Naive thymus-derived CD8-positive, alpha-beta T cell (primary cell): Measurements from ENCODE around the gene ATG16L1. TPM values are rescaled to one million over a fixed set of nuclear protein-coding genes. Genes with fewer than 3 reads are reported as not detected.
A peak's percentile ranks its signal among the peaks of the same experiment; 100 is the strongest.

Experiments
- ATAC-seq, 2 donors: fragments of 150-1000 bp; cut with Tn5 transposase in 1 of 2; sonication (Bioruptor Pico), chemical (Tn5 transposase) in 1 of 2; 1 replicate in 1 of 2; 2 replicates in 1 of 2; pipeline ENCODE4 v1.10.0; 2021; ENCODE audit warnings: mild to moderate bottlenecking in 2 of 2, moderate library complexity in 2 of 2
- POLR2A ChIA-PET: fragments of 350-600 bp; sonication (Branson Sonifier 250); formaldehyde crosslinking; loops from one replicate; lab custom pipeline; 2021; ENCODE audit warnings: antibody characterized with exemption; lab: Charles Lee
- DNase-seq, 10 donors: peaks; one replicate each; pipeline versions ENCODE4 v3.0.0 to v3.0.0-alpha.2; 2020 to 2022
- H3K27ac Mint-ChIP-seq, 10 donors: one replicate each; pipeline ENCODE4 v1.8.0; 2020 to 2022; ENCODE audit warnings: mild to moderate bottlenecking in 10 of 10, mixed read lengths in 10 of 10, moderate library complexity in 4 of 10, inconsistent platforms in 1 of 10
- H3K27me3 Mint-ChIP-seq, 5 donors: one replicate each; pipeline ENCODE4 v1.8.0; 2021 to 2022; ENCODE audit warnings: mixed read lengths in 5 of 5
- H3K36me3 Mint-ChIP-seq, 3 donors: one replicate each; pipeline ENCODE4 v1.8.0; 2020 to 2022; ENCODE audit warnings: mixed read lengths in 3 of 3, mild to moderate bottlenecking in 2 of 3, inconsistent platforms in 1 of 3
- H3K4me1 Mint-ChIP-seq, 4 donors: one replicate each; pipeline ENCODE4 v1.8.0; 2021 to 2022; ENCODE audit warnings: mixed read lengths in 4 of 4
- H3K4me3 Mint-ChIP-seq, 10 donors: one replicate each; pipeline ENCODE4 v1.8.0; 2020 to 2022; ENCODE audit warnings: mild to moderate bottlenecking in 10 of 10, mixed read lengths in 10 of 10, moderate library complexity in 6 of 10, inconsistent platforms in 1 of 10
- H3K9me3 Mint-ChIP-seq, 9 donors: one replicate each; pipeline ENCODE4 v1.8.0; 2020 to 2022; ENCODE audit warnings: mixed read lengths in 9 of 9, mild to moderate bottlenecking in 3 of 9, inconsistent platforms in 1 of 9, moderate library complexity in 1 of 9
- polyA plus RNA-seq, 3 donors: library from polyadenylated mRNA; unstranded; fragments of 300-500 nt; fragmentation: Illumina TruSeq; gene quantifications; one replicate each; pipeline ENCODE4 v1.2.3, GENCODE V29; 2021
- total RNA-seq, 8 experiments: library from RNA in 2 of 8; stranded (reverse) in 2 of 8; gene quantifications; one replicate each; pipeline ENCODE4 v1.2.3 and lab custom pipeline; 2021 to 2026

ATG16L1 gene
- 10 to 100 TPM; 76.4 to 78.5 TPM for total RNA-seq
- polyA plus RNA-seq: 10 to 100 TPM; 12.4 to 19.3 (median 15.7) TPM
- total RNA-seq (lab: John Stamatoyannopoulos, UW): 72.8 to 148 (median 128) reads per million in 6 experiments

GRCh38 chr2:233251306-233252116 is at the start of gene ATG16L1:
Gene ATG16L1 (plus strand): TSS chr2:233251673. CDS start chr2:233251828, 155 bp downstream.
- POLR2A ChIA-PET: interaction anchor here (0.7 to 7.6 kb wide), 7 partner anchors 10 to 397 kb away, joined by 3 to 110 read pairs (median 4); partner anchors contain the start of genes DGKD and INPP5D
- Mint-ChIP-seq H3K27ac (peak within 1 kb of the TSS; percentile 90 to 98 (median 94)), H3K4me3 (peak within 1 kb of the TSS; percentile 87 to 96 (median 92)), H3K27me3 (no peaks in the 10 kb centered on the region), H3K36me3 (peaks cover 0 to 29% (median 3%) of the 10 kb centered on the region in 3 donors), H3K9me3 (no peaks in the 10 kb centered on the region), H3K4me1 (peaks cover 32 to 82% (median 70%) of the 10 kb centered on the region in 4 donors)
- peak; percentile 83 to 96 (median 95) for DNase-seq
- peak; percentile 92 to 96 for ATAC-seq

- peak overlapping the region in 3 of 10 donors; percentile 19 to 73 (median 40) for H3K27ac Mint-ChIP-seq
- H3K9me3 Mint-ChIP-seq: peaks cover 0 to 10% (median 4%) of the 10 kb centered on the region in 9 donors
- H3K4me1 Mint-ChIP-seq: peaks cover 2 to 23% (median 7%) of the 10 kb centered on the region in 4 donors
- H3K4me3 Mint-ChIP-seq: no peak overlapping the region
- no peak for DNase-seq
- POLR2A ChIA-PET: interaction anchor here (1.4 kb wide), 1 partner anchor 49 kb away, joined by 4 read pairs; the partner anchor contains the start of gene ATG16L1
- peaks cover 12 to 85% (median 59%) of the 10 kb centered on the region in 3 donors for H3K36me3 Mint-ChIP-seq
- no peaks in the 10 kb centered on the region for H3K27me3 Mint-ChIP-seq
- no peak for ATAC-seq
These were observed 48.9 kb upstream of the ATG16L1 start for GRCh38 chr2:233202531-233202944.

GRCh38 chr2:233203060-233203459 is 48.4 kb upstream of the ATG16L1 start:
- H3K36me3 Mint-ChIP-seq: peaks cover 9 to 82% (median 55%) of the 10 kb centered on the region in 3 donors
- ATAC-seq (no peak), DNase-seq (no peak)
- no peak overlapping the region for H3K4me3 Mint-ChIP-seq
- H3K4me1 Mint-ChIP-seq: peaks cover 7 to 28% (median 10%) of the 10 kb centered on the region in 4 donors
- peaks cover 0 to 10% (median 4%) of the 10 kb centered on the region in 9 donors for H3K9me3 Mint-ChIP-seq
- H3K27ac Mint-ChIP-seq: peak overlapping the region in 6 of 10 donors; percentile 40 to 87 (median 61)
- POLR2A ChIA-PET: no interaction called here
- H3K27me3 Mint-ChIP-seq: no peaks in the 10 kb centered on the region

GRCh38 chr2:233204286-233204936 is 47.1 kb upstream of the ATG16L1 start:
- ATAC-seq: no peak
- H3K36me3 Mint-ChIP-seq: peaks cover 9 to 72% (median 48%) of the 10 kb centered on the region in 3 donors
- no peak for DNase-seq
- peak overlapping the region in 3 of 10 donors; percentile 6 to 77 (median 52) for H3K27ac Mint-ChIP-seq
- no peaks in the 10 kb centered on the region for H3K27me3 Mint-ChIP-seq
- POLR2A ChIA-PET: interaction anchor here (0.7 kb wide), 2 partner anchors 35 to 97 kb away, joined by 5 to 6 read pairs; no protein-coding TSS in a partner anchor
- H3K4me1 Mint-ChIP-seq: peaks cover 13 to 34% (median 16%) of the 10 kb centered on the region in 4 donors
- H3K9me3 Mint-ChIP-seq: peaks cover 0 to 10% (median 4%) of the 10 kb centered on the region in 9 donors
- peak overlapping the region in 1 of 10 donors; percentile 34 for H3K4me3 Mint-ChIP-seq

GRCh38 chr2:233208382-233209116 is 42.9 kb upstream of the ATG16L1 start:
- Mint-ChIP-seq H3K36me3 (peaks cover 0 to 37% (median 8%) of the 10 kb centered on the region in 3 donors), H3K4me1 (peaks cover 17 to 28% (median 22%) of the 10 kb centered on the region in 4 donors), H3K27me3 (no peaks in the 10 kb centered on the region), H3K9me3 (no peaks in the 10 kb centered on the region), H3K27ac (peak overlapping the region in 8 of 10 donors; percentile 38 to 93 (median 78)), H3K4me3 (no peak overlapping the region)
- POLR2A ChIA-PET: interaction anchor here (0.6 to 2.0 kb wide), 2 partner anchors 22 to 32 kb away, joined by 3 to 5 read pairs; no protein-coding TSS in a partner anchor
- peak; percentile 23 to 27 for ATAC-seq
- DNase-seq: no peak

- no peaks in the 10 kb centered on the region for H3K9me3 Mint-ChIP-seq
- H3K27me3 Mint-ChIP-seq: no peaks in the 10 kb centered on the region
- peak overlapping the region in 9 of 10 donors; percentile 33 to 93 (median 77) for H3K27ac Mint-ChIP-seq
- peaks cover 17 to 29% (median 22%) of the 10 kb centered on the region in 4 donors for H3K4me1 Mint-ChIP-seq
- ATAC-seq (no peak), DNase-seq (no peak)
- peak overlapping the region in 1 of 10 donors; percentile 3 for H3K4me3 Mint-ChIP-seq
- POLR2A ChIA-PET: interaction anchor here (0.6 kb wide), 1 partner anchor 22 kb away, joined by 3 read pairs; no protein-coding TSS in a partner anchor
- H3K36me3 Mint-ChIP-seq: peaks cover 0 to 31% (median 3%) of the 10 kb centered on the region in 3 donors
These were observed 42.3 kb upstream of the ATG16L1 start for GRCh38 chr2:233209117-233209532.

GRCh38 chr2:233209533-233210171 is 41.8 kb upstream of the ATG16L1 start:
- Mint-ChIP-seq H3K27me3 (no peaks in the 10 kb centered on the region), H3K36me3 (peaks cover 0 to 26% (median 2%) of the 10 kb centered on the region in 3 donors), H3K9me3 (no peaks in the 10 kb centered on the region), H3K4me3 (peak overlapping the region in 3 of 10 donors; percentile 30 to 38 (median 30)), H3K4me1 (peaks cover 17 to 29% (median 21%) of the 10 kb centered on the region in 4 donors), H3K27ac (peak overlapping the region in 9 of 10 donors; percentile 64 to 93 (median 80))
- no peak for ATAC-seq
- POLR2A ChIA-PET: interaction anchor here (0.6 kb wide), 1 partner anchor 16 kb away, joined by 3 read pairs; no protein-coding TSS in a partner anchor
- no peak for DNase-seq

- POLR2A ChIA-PET: interaction anchor here (0.6 kb wide), 1 partner anchor 15 kb away, joined by 3 read pairs; no protein-coding TSS in a partner anchor
- Mint-ChIP-seq H3K27me3 (no peaks in the 10 kb centered on the region), H3K4me3 (peak overlapping the region in 1 of 10 donors; percentile 15), H3K4me1 (peaks cover 17 to 29% (median 20%) of the 10 kb centered on the region in 4 donors), H3K36me3 (peaks cover 0 to 21% (median 0%) of the 10 kb centered on the region in 3 donors), H3K27ac (peak overlapping the region in 9 of 10 donors; percentile 40 to 93 (median 80)), H3K9me3 (no peaks in the 10 kb centered on the region)
- DNase-seq (no peak), ATAC-seq (no peak)
These were observed 41.2 kb upstream of the ATG16L1 start for GRCh38 chr2:233210281-233210680.

- Mint-ChIP-seq H3K36me3 (peaks cover 0 to 15% (median 0%) of the 10 kb centered on the region in 3 donors), H3K27ac (peak overlapping the region in 8 of 10 donors; percentile 1 to 93 (median 60)), H3K4me1 (peaks cover 17 to 28% (median 20%) of the 10 kb centered on the region in 4 donors), H3K27me3 (no peaks in the 10 kb centered on the region), H3K9me3 (no peaks in the 10 kb centered on the region), H3K4me3 (no peak overlapping the region)
- ATAC-seq (no peak), DNase-seq (no peak)
- POLR2A ChIA-PET: no interaction called here
These were observed 40.5 kb upstream of the ATG16L1 start for GRCh38 chr2:233210843-233211547.

- Mint-ChIP-seq H3K27me3 (no peaks in the 10 kb centered on the region), H3K9me3 (no peaks in the 10 kb centered on the region), H3K4me3 (no peak overlapping the region), H3K36me3 (peaks cover 0 to 12% (median 0%) of the 10 kb centered on the region in 3 donors), H3K4me1 (peaks cover 17 to 24% (median 20%) of the 10 kb centered on the region in 4 donors), H3K27ac (peak overlapping the region in 1 of 10 donors; percentile 7)
- POLR2A ChIA-PET: no interaction called here
- ATAC-seq (no peak), DNase-seq (no peak)
These were observed 40.0 kb upstream of the ATG16L1 start for GRCh38 chr2:233211548-233211895.
